Fibroblast of the conjunctiva (primary cell): ENCODE results near the gene MCL1.

Experiments used
- DNase-seq: peaks from one replicate; pipeline ENCODE4 v3.0.0-alpha.2; 2010; ENCODE audit warnings: low read depth

Gene MCL1

DNA sequence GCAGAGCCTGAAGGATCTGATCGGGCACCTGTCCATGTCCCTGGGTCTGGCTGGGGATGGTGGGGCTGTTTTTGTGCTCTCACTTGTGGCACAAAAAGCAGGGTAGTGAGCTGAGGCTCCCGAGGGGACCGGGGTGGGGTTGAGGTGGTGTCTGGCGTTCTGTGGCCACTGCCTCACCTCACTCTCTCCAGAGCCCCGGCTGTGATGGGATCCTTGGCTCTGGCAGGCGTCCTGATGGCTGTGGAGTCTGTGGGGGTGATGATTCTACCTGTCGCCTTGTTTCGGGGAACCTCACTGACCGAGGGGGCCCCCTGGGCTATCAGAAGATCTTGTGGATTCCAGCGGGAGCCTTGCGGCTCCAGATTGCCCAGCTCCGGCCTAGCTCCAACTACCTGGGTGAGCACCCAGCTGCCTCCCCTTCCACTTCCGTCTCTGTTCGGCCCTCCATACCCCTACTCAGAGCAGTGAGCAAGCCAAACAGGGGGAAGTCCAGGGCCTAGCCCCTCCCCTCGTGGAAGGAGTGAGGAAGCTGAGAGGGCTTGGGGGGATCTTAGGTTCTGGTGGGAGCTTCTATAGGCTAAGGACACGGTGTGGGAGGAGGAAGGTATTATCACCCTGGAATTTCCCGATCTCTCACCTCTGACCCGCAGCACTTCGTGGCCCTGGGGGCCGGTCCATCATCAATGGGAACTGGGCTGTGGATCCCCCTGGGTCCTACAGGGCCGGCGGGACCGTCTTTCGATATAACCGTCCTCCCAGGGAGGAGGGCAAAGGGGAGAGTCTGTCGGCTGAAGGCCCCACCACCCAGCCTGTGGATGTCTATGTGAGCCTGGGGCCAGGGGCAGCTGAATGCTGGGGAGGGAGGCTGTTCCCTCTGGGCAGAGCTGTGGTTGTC lies 23.2 kb downstream of the MCL1 start:
- no peak for DNase-seq

DNA sequence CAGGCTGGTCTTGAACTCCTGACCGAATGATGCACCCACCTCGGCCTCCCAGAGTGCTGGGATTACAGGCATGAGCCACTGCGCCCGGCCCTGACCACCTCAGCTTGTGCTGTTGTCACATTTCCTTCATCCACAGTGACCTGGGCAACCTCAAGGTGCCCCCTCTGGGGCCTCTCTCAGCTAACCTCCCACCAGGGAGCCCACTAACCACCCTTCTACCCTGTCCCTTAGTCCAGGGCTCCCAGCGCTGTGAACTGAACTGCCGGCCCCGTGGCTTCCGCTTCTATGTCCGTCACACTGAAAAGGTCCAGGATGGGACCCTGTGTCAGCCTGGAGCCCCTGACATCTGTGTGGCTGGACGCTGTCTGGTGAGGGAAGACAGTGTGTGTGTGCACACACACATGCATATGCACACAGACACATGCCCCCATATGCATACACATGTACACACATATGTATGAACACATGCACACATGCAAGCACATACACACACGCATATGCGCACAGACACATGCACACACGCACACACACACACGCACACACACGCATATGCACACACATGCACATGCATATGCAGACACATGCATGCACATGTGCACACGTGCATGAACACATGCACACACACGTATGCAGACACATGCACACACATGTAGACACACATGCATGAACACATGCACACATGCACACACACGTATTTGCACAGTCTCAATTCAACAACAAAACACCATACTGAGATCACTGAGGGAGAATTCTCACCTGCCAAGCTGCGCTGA lies 24.0 kb downstream of the MCL1 start:
- no peak for DNase-seq

DNA sequence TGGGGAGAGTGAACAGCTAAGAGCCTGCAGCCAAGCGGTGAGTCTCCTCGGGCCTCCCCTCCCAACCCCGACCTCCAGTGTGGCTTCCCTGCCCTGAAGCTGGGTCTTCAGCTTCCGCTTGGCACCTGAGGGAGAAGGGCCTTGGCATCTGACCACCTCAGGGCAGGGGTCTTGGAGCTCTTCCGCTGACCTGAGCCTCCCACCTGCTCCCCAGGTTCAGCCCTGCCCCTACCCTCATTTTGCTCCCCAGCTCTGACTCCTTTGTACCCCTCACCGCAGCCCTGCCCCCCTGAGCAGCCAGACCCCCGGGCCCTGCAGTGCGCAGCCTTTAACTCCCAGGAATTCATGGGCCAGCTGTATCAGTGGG lies 25.3 kb downstream of the MCL1 start:
- DNase-seq, result no peak

DNA sequence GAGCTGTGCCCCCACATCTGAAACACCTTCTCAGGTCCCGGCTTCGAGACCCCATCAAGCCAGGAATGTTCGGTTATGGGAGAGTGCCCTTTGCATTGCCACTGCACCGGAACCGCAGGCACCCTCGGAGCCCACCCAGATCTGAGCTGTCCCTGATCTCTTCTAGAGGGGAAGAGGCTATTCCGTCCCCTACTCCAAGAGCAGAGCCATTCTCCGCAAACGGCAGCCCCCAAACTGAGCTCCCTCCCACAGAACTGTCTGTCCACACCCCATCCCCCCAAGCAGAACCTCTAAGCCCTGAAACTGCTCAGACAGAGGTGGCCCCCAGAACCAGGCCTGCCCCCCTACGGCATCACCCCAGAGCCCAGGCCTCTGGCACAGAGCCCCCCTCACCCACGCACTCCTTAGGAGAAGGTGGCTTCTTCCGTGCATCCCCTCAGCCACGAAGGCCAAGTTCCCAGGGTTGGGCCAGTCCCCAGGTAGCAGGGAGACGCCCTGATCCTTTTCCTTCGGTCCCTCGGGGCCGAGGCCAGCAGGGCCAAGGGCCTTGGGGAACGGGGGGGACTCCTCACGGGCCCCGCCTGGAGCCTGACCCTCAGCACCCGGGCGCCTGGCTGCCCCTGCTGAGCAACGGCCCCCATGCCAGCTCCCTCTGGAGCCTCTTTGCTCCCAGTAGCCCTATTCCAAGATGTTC lies 25.9 kb downstream of the MCL1 start:
- DNase-seq, result no peak

DNA sequence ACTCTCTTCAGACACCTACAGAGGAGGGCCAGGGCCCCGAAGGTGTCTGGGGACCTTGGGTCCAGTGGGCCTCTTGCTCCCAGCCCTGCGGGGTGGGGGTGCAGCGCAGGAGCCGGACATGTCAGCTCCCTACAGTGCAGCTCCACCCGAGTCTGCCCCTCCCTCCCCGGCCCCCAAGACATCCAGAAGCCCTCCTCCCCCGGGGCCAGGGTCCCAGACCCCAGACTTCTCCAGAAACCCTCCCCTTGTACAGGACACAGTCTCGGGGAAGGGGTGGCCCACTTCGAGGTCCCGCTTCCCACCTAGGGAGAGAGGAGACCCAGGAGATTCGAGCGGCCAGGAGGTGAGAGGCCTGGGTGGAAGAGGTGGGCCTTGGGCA lies 26.5 kb downstream of the MCL1 start:
- DNase-seq, result no peak

DNA sequence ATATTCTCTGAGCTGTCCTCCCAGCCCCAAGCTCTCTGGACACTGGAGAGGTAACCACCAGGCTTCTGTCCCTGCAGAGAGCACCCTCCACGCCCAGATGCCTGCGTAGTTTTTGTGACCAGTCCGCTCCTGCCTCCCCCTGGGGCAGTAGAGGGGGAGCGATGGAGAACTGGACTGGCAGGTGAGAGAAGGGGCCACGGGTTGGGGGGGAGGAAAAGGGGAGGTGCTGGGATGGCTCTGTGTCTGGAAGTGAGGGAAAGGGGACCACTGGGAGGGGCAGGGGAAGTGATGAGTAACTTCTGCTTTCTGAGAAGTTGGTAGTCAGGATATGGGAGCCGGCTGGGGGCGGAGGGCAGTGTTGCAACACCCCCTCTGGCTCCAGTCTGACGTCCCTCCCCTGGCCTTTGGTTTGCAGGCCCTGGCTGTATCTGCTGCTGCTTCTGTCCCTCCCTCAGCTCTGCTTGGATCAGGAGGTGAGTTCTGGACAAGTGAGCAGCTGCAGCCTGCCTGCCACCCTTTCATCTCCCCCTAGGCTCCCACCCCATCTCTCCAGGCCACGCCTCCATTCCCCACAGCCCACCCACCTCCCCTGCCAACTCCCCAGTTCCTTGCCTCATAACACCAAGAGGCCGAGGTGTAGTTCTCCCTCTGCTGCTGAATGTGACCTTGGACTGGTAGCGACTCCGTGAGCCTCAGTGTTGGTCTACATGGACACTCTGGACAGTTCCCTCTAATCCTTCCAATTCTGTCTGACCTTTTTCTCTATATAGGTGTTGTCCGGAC lies 27.1 kb downstream of the MCL1 start:
- peak; percentile 94 for DNase-seq

DNA sequence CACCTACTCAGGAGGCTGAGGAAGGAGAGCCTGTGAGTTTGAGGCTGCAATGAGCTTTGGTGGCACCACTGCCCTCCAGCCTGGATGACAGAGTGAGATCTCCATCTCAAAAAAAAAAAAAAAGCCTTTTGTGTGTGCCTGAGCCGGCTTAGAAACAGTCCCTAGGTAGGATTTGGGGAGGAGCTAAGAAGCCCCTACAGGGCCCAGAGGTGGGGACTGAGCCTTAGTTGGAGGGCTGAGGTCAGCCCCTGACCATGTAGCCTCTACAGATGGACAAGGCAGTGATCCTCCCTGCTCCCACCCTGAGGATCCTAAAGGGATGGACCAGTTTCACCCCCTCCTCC lies 27.7 kb downstream of the MCL1 start:
- DNase-seq, result no peak

DNA sequence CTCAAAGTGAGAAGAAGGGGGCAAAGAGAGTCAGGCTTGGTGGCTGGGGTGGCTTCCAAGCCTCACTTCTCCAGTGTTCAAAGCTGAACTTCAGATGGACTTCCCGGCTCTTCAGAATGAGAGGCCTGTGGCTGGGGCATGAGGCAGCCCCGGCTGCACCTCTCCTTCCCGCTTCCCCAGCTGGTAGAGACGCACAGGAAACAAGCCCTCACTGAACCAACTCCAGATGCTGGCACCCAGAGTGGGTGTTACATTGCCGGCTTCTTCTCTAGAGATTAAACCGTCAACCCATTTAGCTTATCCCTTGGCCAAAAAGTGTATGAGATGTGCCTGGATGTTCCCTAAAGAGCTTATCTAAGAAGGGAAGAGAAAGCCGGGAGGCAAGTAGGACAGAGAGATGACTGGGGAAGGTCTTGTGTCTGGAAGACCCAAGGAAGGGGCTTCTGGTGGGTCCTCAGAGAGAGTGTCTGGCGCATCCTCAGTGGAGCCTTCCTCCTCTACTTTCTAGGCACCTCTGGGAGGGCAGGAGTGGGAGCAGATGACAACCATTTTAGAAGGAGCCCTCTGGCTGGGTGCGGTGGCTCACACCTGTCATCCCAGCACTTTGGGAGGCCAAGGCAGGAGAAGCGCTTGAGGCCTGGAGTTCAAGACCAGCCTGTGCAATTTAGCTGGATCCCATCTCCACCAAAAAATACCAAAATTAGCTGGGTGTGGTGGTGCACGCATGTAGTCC lies 28.2 kb downstream of the MCL1 start:
- no peak for DNase-seq

DNA sequence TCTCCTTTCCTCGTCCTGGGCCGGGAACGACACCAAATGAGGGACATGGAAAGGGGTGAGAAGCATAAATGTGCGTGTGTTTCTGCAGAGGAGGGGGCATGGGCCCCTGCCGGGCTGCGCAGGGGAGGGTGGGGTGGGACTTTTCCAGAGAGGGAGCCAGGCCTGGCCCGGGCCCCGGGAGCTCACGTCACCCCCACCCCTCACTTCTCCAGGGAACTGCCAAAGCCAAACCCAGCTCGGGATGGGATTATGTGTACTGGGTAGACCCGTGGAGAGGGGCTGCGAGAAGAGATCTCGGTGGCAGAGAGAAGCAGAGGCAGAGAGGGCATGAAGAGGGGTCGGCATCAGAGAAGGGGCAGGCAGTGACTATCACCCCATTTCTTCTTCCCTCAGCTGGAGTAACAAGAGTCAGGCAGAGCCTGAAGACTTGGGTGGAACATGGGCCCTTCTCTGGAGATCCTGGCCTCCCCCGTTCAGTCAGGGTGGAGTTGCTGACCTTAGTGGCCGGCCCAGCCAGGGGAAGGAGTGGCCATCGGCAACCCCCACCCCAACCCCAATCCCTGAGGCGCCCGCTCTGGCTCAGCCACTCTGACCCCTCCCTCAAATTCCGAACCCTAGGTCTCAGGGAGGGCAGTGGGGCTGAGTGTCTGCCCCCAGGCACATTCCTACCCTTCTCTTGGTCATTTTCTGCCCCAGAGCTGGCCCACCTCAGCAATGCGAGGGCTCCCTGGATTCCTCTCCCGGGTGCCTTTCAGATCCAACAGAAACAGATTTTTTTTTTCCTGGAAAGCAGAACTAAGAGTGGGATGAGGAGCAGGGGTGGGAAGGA lies 29.0 kb downstream of the MCL1 start:
- no peak for DNase-seq

DNA sequence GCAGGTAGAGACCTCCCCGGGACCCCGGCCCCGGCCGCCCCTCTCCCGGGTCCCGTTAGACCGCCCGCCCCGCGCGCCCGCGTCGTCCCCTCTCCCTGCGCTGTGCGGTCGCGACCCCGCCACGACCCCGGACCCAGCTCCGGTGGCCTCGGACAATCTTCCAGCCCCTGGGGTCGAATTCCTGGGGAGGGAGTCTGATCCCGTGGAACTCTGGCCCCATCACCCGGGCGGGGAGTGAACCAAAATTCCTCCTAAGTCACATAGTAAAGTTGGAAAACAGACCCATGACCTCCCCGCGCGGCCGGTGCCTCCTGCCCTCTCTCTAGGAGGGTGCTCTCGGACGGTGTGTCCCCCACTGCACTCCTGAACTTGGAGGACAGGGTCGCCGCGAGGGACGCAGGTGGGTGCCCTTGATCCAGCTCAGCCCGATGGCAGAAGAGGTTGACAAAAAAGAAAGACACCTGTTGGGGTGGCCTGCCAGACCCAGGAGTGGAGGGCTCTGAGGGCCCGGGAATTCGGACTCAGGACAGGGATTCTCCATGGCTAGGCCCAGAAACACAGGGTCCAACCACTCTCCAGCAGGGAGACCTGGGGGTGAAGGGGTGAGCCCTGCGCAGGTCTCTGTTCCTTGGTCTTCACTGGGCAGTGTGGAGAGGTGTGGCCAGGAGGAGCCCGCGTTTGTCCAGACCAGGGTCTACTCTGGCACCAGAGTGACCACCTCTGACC lies 29.8 kb downstream of the MCL1 start:
- DNase-seq, result no peak

DNA sequence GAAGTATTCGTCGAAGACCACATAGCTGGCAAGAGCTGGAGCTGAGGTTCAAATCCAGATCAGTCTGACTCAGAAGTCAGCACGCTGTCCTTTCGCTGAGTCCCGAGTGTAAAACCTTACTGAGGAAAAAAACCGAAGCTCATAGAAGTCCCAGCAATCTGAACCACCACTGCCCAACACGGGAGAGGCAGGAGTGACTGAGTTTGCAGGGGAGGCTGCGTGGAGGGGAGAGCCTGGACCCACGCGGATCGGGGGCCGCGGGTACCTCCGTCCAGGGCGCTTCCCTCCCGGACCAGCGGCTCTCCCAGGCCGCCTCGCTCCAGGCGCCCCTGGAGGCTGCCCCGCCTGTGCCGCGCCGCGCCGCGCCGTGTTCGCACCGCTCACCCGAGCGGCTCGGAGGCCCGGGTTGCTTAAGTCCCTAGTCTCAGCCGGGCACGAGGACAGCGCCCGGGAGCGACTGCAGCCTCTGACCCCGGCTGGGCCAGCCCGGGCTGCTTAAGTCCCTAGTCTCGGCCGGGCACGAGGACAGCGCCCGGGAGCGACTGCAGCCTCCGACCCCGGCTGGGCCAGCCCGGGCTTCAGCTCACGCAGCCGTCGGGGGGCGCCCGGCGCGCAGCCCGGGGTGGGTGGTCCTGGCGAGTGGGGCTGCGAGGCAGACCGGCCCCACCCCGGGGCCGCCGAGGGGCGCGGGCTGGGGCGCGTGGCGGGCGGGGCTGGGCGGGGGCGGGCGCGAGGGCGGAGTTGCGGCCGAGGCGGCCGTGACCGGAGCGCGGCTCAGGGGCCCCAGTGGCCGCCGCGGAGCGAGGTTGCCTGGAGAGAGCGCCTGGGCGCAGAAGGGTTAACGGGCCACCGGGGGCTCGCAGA lies 30.5 kb downstream of the MCL1 start, which contains the start of gene ADAMTSL4:
TSS of gene ADAMTSL4 (plus strand) at position 777 of the 864 bp plus-strand sequence. CDS start 2,881 bp downstream, outside the sequence.
- no peak for DNase-seq

DNA sequence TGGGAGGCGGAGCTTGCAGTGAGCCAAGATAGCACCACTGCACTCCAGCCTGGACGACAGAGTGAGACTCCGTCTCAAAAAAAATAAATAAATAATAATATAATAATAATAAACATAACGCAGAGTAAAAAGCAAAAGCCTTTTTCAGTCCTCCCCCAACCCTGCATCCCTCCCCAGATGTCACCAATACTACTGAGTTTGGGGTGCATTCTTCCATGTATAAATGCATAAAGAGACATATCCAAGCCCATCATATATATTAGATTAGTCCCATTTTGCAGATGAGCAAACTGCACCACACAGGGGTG lies 31.1 kb downstream of the MCL1 start:
- no peak for DNase-seq

DNA sequence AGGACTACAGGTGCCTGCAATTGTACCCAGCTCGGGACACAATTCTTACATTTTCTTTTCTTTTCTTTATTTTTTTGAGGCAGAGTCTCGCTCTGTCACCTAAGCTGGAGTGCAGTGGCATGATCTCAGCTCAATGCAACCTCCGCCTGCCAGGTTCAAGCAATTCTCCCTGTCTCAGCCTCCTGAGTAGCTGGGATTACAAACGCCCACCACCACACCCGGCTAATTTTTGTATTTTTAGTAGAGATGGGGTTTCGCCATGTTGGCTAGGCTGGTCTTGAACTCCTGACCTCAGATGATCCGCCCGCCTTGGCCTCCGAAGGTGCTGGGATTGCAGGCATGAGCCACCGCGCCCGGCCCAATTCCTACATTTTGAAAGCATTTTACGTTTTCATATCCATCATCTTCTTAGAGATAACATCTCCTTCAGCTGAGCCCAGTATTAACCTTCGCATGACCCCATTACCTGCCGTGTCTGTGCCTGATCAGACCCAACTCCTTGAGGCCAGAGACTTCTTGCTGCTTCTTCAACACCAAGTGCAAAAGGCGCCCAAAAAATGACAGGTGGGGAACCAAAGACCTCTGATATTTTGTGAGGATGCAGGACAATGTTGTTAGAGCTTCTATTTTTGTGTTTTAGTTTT lies 33.0 kb downstream of the MCL1 start:
- no peak for DNase-seq

DNA sequence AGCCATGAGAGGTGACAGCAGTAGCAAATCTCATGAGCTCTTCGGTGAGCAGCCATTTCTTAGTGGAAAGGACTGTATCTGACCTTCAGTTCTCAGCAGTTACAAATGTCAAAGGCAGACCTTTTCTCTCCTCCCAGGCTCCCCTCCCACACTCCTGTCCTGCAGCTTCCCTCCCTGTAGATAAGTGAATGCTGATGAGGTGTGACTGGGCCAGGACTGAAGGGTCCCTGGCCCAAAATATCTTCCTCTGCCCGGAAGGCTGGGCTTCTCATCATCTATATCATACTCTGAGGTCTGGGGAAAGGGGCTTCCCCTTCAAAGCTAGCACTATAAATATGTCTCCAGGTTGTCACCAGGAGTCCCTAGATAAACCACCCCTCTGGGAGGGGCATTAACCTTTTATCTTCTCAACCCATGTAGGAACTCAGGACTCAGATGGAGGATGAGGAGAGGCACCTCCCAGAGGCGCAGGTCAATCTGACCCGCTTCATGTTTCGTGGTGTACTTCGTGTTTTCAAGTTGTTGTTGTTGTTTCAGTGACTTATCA lies 33.9 kb downstream of the MCL1 start:
- DNase-seq, result no peak

DNA sequence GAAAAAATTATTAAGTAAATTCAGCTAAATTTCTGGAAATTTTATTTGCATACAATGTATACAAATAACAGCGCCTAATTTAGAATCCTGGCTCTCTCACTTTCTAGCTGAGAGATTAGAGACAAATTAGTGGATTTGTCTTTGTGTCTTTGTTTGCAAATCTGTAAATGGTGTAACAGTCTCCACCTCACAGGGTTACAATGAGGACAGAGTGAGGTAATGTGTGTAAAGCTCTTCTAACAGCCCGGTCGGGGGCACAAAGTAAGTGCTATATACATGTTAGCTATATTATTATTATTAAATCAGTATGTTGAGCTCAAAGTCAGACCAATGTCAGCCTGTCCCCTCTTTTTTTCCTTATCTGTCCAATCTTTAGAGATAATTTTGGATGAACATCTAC lies 35.2 kb downstream of the MCL1 start:
- DNase-seq, result no peak

DNA sequence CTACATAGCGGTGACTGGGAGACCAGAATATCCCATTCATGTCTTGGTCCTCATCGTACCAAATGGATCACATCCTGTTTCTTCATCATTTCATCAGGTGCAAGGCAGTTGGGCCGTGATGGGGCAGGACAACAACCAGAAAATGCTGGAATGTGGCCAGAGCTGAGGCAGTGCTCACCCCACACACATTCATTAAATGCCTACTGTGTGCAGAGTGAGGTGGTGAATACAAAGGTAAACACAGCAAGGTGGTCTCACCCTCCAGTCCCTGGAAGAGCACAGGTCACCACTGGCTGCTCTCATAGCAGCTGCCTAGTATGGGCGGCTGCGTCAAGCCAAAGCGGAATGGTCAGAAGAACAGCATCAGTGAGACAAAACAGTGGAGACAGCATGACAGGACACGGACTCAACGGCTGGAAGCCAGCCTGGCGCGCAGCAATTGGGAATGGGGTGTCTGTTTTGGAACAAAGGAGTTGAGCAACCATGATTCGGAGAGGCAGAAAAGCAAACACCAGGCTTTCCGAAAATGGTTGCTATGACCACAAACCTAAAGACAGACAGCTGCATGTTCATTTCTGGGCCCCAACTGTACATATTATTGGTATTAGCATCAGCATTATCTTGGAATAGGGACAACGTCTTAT lies 35.8 kb downstream of the MCL1 start:
- no peak for DNase-seq
